OCI-LY1 (cell line): ENCODE data around the gene FOXN1.

ENCODE experiments used
- CTCF ChIP-seq: fragments of 200-600 bp; sonication (generic), shearing (Covaris generic); IDR thresholded peaks from 2 replicates; pipeline ENCODE4 v1.5.1; 2017; ENCODE audit warnings: mild to moderate bottlenecking, antibody characterized with exemption, low read length, moderate library complexity, mixed read lengths
- EZH2 ChIP-seq: fragments of 200-600 bp; sonication (generic), shearing (Covaris generic); IDR thresholded peaks from 2 replicates; pipeline ENCODE4 v1.8.0; 2017; ENCODE audit warnings: borderline replicate concordance, mixed run types, mild to moderate bottlenecking, antibody characterized with exemption, low read length, moderate library complexity, mixed read lengths

- no peak for TF ChIP-seq CTCF
- no peak for TF ChIP-seq EZH2
These were observed 12.0 kb downstream of the FOXN1 start for GRCh38 chr17:28518132-28518531.
